Measurements from ENCODE around the gene COL4A1.

- TF ChIP-seq TAF1 (IDR thresholded peaks at IDR 0.05; ENCODE audit: borderline replicate concordance, insufficient read depth, low read length) = no peak
- TF ChIP-seq SIN3A (IDR thresholded peaks at IDR 0.05; ENCODE audit: borderline replicate concordance, insufficient read depth, low read length) = no peak
Observed at GRCh38 chr13:110330491-110331011, 23.6 kb upstream of the COL4A1 start.
